ENCODE measurements around the gene ATP1A4. TPM values are rescaled to one million over a fixed set of nuclear protein-coding genes. Genes with fewer than 3 reads are reported as not detected.

The ATP1A4 gene
- total and polyA plus RNA-seq, 4 donors: not detected

DNA sequence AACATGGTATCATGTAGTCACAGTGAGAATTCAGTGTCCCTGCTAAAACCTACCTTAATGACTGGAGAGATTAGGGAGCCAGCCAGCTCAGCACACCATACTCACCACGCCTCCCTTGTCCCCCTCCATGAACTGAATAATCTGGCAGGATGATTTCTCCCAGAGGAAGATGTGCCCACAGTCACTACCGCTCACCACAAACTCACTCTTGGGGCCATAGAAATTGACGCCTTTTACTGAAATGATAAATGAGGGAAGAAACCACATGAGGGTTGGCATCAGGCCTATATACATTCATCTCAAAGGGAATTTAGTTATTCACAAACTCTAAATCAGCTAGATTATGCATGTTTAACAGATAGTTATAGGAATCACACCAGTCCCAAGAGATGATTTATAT is 71.1 kb downstream of the ATP1A4 start (continued):
- TF ChIP-seq, protein P1, sequence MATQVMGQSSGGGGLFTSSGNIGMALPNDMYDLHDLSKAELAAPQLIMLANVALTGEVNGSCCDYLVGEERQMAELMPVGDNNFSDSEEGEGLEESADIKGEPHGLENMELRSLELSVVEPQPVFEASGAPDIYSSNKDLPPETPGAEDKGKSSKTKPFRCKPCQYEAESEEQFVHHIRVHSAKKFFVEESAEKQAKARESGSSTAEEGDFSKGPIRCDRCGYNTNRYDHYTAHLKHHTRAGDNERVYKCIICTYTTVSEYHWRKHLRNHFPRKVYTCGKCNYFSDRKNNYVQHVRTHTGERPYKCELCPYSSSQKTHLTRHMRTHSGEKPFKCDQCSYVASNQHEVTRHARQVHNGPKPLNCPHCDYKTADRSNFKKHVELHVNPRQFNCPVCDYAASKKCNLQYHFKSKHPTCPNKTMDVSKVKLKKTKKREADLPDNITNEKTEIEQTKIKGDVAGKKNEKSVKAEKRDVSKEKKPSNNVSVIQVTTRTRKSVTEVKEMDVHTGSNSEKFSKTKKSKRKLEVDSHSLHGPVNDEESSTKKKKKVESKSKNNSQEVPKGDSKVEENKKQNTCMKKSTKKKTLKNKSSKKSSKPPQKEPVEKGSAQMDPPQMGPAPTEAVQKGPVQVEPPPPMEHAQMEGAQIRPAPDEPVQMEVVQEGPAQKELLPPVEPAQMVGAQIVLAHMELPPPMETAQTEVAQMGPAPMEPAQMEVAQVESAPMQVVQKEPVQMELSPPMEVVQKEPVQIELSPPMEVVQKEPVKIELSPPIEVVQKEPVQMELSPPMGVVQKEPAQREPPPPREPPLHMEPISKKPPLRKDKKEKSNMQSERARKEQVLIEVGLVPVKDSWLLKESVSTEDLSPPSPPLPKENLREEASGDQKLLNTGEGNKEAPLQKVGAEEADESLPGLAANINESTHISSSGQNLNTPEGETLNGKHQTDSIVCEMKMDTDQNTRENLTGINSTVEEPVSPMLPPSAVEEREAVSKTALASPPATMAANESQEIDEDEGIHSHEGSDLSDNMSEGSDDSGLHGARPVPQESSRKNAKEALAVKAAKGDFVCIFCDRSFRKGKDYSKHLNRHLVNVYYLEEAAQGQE (IDR thresholded peaks at IDR 0.05): no peak
- no peak for TF ChIP-seq GABPA (IDR thresholded peaks at IDR 0.05 in 1 of 2, conservative IDR thresholded peaks at IDR 0.05 in 1 of 2)
- TF ChIP-seq CTCF (IDR thresholded peaks at IDR 0.05; ENCODE audit: low read depth, low read length, missing input control): no peak

- 94% methylated on average over 2 of the region's 2 CpGs for WGBS
- Histone ChIP-seq H3K4me3 (ENCODE audit: low read depth in 1 of 3, low read length in 3 of 3) (no peak overlapping the region), H3K4me1 (ENCODE audit: control insufficient read depth in 4 of 4, insufficient read depth in 4 of 4, low read length in 3 of 4) (peaks cover 0 to 2% (median under 1%) of the 10 kb centered on the region in 4 donors), H3K27ac (ENCODE audit: low read depth in 1 of 2, low read length in 2 of 2) (no peak overlapping the region), H3K9me3 (ENCODE audit: control insufficient read depth in 4 of 4, low read length in 3 of 4) (no peaks in the 10 kb centered on the region), H3K9ac (ENCODE audit: low read depth in 1 of 2, low read length in 2 of 2) (no peak overlapping the region), H3K36me3 (ENCODE audit: control insufficient read depth in 4 of 4, insufficient read depth in 3 of 4, low read depth in 1 of 4, low read length in 3 of 4) (peaks cover 5 to 91% (median 81%) of the 10 kb centered on the region in 4 donors), H3K27me3 (ENCODE audit: control insufficient read depth in 4 of 4, insufficient read depth in 4 of 4, low read length in 3 of 4) (no peaks in the 10 kb centered on the region)
- TF ChIP-seq TAF1 (conservative IDR thresholded peaks at IDR 0.05) (no peak), HNF4A (conservative IDR thresholded peaks at IDR 0.05) (no peak), FOXA2 (IDR thresholded peaks at IDR 0.05) (no peak), RAD21 (IDR thresholded peaks at IDR 0.05) (no peak)
- TF ChIP-seq, protein P2, sequence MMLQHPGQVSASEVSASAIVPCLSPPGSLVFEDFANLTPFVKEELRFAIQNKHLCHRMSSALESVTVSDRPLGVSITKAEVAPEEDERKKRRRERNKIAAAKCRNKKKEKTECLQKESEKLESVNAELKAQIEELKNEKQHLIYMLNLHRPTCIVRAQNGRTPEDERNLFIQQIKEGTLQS (IDR thresholded peaks at IDR 0.05): no peak
- no peak for DNase-seq (ENCODE audit: low spot score)
These were observed 73.2 kb downstream of the ATP1A4 start for GRCh38 chr1:160224606-160225005.

GRCh38 chr1:160225345-160225744 is 73.9 kb downstream of the ATP1A4 start:
- no peak for DNase-seq (ENCODE audit: low spot score)
- Histone ChIP-seq H3K27me3 (ENCODE audit: control insufficient read depth in 4 of 4, insufficient read depth in 4 of 4, low read length in 3 of 4) (no peaks in the 10 kb centered on the region), H3K4me1 (ENCODE audit: control insufficient read depth in 4 of 4, insufficient read depth in 4 of 4, low read length in 3 of 4) (peaks cover 0 to 2% (median 0%) of the 10 kb centered on the region in 4 donors), H3K9ac (ENCODE audit: low read depth in 1 of 2, low read length in 2 of 2) (no peak overlapping the region), H3K4me3 (ENCODE audit: low read depth in 1 of 3, low read length in 3 of 3) (no peak overlapping the region), H3K36me3 (ENCODE audit: control insufficient read depth in 4 of 4, insufficient read depth in 3 of 4, low read depth in 1 of 4, low read length in 3 of 4) (peaks cover 5 to 91% (median 85%) of the 10 kb centered on the region in 4 donors), H3K27ac (ENCODE audit: low read depth in 1 of 2, low read length in 2 of 2) (no peak overlapping the region), H3K9me3 (ENCODE audit: control insufficient read depth in 4 of 4, low read length in 3 of 4) (no peaks in the 10 kb centered on the region)
- TF ChIP-seq YY1 (IDR thresholded peaks at IDR 0.05): no peak
- TF ChIP-seq, protein P3, sequence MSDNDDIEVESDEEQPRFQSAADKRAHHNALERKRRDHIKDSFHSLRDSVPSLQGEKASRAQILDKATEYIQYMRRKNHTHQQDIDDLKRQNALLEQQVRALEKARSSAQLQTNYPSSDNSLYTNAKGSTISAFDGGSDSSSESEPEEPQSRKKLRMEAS (IDR thresholded peaks at IDR 0.05): no peak
- no peak for TF ChIP-seq SP1 (IDR thresholded peaks at IDR 0.05)
- TF ChIP-seq HNF4A (conservative IDR thresholded peaks at IDR 0.05): no peak
- WGBS: 94% methylated on average over 2 of the region's 2 CpGs
